Prostate gland (tissue), 2 donors: Measurements from ENCODE around the gene PROKR2. TPM values are rescaled to one million over a fixed set of nuclear protein-coding genes. Genes with fewer than 3 reads are reported as not detected.

Experiments
- DNase-seq: peaks from one replicate; pipeline ENCODE4 v3.0.0-alpha.2; 2019; ENCODE audit warnings: low spot score
- H3K27ac ChIP-seq, 2 donors: fragments of 200-600 bp; sonication (generic); 2 replicates each; pipeline ENCODE4 v1.5.1; 2017 to 2019
- H3K27me3 ChIP-seq: fragments of 200-600 bp; sonication (generic); replicated peaks from 2 replicates; pipeline ENCODE4 v1.5.1; 2019; ENCODE audit not compliant: insufficient read depth
- H3K36me3 ChIP-seq, 2 donors: fragments of 200-600 bp; sonication (generic); 1 replicate in 1 of 2; 2 replicates in 1 of 2; pipeline versions ENCODE4 v1.5.1 to v1.8.1; 2017 to 2019
- H3K4me1 ChIP-seq: fragments of 200-600 bp; sonication (generic); replicated peaks from 2 replicates; pipeline ENCODE4 v1.5.1; 2019
- H3K4me3 ChIP-seq, 2 donors: fragments of 200-600 bp; sonication (generic); 2 replicates each; pipeline ENCODE4 v1.5.1; 2017 to 2019
- H3K9me3 ChIP-seq: fragments of 200-600 bp; sonication (generic); 2 replicates; pipeline ENCODE4 v1.5.1; 2017
- CTCF ChIP-seq, 4 experiments: fragments of 200-600 bp in 2 of 4; fragments of 450-650 bp in 2 of 4; sonication (generic) in 2 of 4; IDR thresholded peaks; 1 replicate in 3 of 4; 2 replicates in 1 of 4; pipeline ENCODE4 v1.5.1; 2016 to 2019; ENCODE audit warnings: antibody characterized with exemption in 4 of 4, mild to moderate bottlenecking in 2 of 4, moderate library complexity in 2 of 4
- POLR2A ChIP-seq: fragments of 450-650 bp; IDR thresholded peaks from one replicate; pipeline ENCODE4 v1.6.1; 2016; ENCODE audit warnings: antibody characterized with exemption, mild to moderate bottlenecking
- POLR2AphosphoS5 ChIP-seq: sonication (generic); formaldehyde crosslinking; IDR thresholded peaks from one replicate; pipeline ENCODE4 v1.6.1; 2017; ENCODE audit warnings: antibody characterized with exemption
- WGBS: methylation state at CpG from one replicate; pipeline ENCODE4 v1.1.5; 2018; 5-methylcytosine and 5-hydroxymethylcytosine counted together
- intact Hi-C: fragments of 100-400 bp; cut with DNase I; formaldehyde crosslinking; loops from one replicate; pipeline ENCODE4 v1.14.2; 2022
- total RNA-seq, 2 donors: library from RNA; depleted of rRNA; stranded (reverse); fragments of >200 nt; gene quantifications; one replicate each; pipeline ENCODE4 v1.1.0, GENCODE V29; 2016

The PROKR2 gene
- total RNA-seq, 2 donors from 2014 or later, result not detected

- Histone ChIP-seq H3K27ac (no peak overlapping the region), H3K4me3 (no peak overlapping the region), H3K4me1 (no peaks in the 10 kb centered on the region), H3K27me3 (no peaks in the 10 kb centered on the region), H3K9me3 (no peaks in the 10 kb centered on the region), H3K36me3 (no peaks in the 10 kb centered on the region)
- no peak for DNase-seq
- TF ChIP-seq POLR2A, result no peak
- no peak for TF ChIP-seq POLR2AphosphoS5
- no peak for TF ChIP-seq CTCF (IDR thresholded peaks at IDR 0.05)
- intact Hi-C loops, result no loop called here
- WGBS, result 15% methylated on average over 11 of the region's 11 CpGs
Measured at GRCh38 chr20:5297280-5298004, 19.3 kb downstream of the PROKR2 start.

- intact Hi-C loops, result no loop called here
- DNase-seq, result no peak
- H3K4me1 ChIP-seq, result no peaks in the 10 kb centered on the region
- no peaks in the 10 kb centered on the region for H3K9me3 ChIP-seq
- WGBS, result 85% methylated on average over 6 of the region's 6 CpGs
- no peak overlapping the region for H3K27ac ChIP-seq
- H3K36me3 ChIP-seq, result no peaks in the 10 kb centered on the region
- TF ChIP-seq CTCF (IDR thresholded peaks at IDR 0.05) (no peak), POLR2A (no peak), POLR2AphosphoS5 (no peak)
- H3K27me3 ChIP-seq, result no peaks in the 10 kb centered on the region
- H3K4me3 ChIP-seq, result no peak overlapping the region
Measured at GRCh38 chr20:5290596-5290995, 26.2 kb downstream of the PROKR2 start.

DNA sequence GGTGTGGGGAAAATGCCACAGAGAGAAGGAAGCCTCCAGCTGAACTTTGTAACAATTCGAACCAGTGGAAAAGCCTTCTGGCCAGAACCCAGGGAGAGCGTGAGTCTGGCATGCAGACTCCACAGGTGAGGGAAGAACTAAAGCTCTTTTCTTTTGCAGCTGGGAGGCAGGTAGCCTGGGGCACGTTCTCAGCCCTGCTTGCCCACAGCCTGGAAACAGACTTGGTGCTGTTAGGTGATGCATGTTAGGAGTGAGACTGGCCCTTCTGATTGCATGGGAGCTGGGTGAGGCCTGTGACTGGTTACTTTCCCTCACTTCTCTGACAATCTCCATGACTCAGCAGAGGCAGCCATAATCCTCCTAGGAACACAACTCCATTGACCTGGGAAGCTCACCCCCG lies 34.2 kb downstream of the PROKR2 start:
- no peaks in the 10 kb centered on the region for H3K4me1 ChIP-seq
- intact Hi-C loops, result no loop called here
- TF ChIP-seq POLR2A, result no peak
- no peak overlapping the region for H3K4me3 ChIP-seq
- no peaks in the 10 kb centered on the region for H3K27me3 ChIP-seq
- DNase-seq, result no peak
- no peaks in the 10 kb centered on the region for H3K9me3 ChIP-seq
- 38% methylated on average over 4 of the region's 4 CpGs for WGBS
- H3K36me3 ChIP-seq, result no peaks in the 10 kb centered on the region
- no peak overlapping the region for H3K27ac ChIP-seq

DNA sequence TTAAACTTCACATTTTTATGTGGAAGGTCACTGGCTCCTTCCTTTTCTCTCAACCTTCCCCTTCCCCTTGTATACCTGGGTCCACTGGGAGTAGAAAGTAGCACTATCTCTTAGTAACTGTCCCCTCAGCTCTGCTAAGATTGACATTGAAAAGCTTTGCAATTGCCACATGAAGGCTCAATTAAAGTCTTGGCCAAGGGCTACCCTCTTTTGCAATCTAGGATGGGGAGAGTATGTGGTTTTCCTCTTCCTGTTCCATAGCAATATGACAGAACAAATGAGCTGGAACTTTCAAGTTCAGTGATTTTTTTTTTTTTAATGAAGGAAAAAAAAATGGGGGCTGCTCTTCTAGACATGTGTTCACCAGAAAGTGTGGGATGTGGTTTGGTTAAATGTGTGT lies 37.1 kb downstream of the PROKR2 start:
- H3K4me3 ChIP-seq, result no peak overlapping the region
- intact Hi-C loops, result no loop called here
- TF ChIP-seq POLR2AphosphoS5 (no peak), POLR2A (no peak), CTCF (IDR thresholded peaks at IDR 0.05) (no peak)
- H3K36me3 ChIP-seq, result no peaks in the 10 kb centered on the region
- H3K9me3 ChIP-seq, result no peaks in the 10 kb centered on the region
- no peak for DNase-seq
- H3K4me1 ChIP-seq, result no peaks in the 10 kb centered on the region
- no peak overlapping the region for H3K27ac ChIP-seq
- no peaks in the 10 kb centered on the region for H3K27me3 ChIP-seq

GRCh38 chr20:5272268-5272667 lies 44.5 kb downstream of the PROKR2 start:
- intact Hi-C loops, result no loop called here
- DNase-seq, result no peak

More at GRCh38 chr20:5272268-5272667, 44.5 kb downstream of the PROKR2 start:
- Histone ChIP-seq H3K27ac (no peak overlapping the region), H3K27me3 (no peaks in the 10 kb centered on the region), H3K4me1 (no peaks in the 10 kb centered on the region), H3K9me3 (no peaks in the 10 kb centered on the region), H3K36me3 (no peaks in the 10 kb centered on the region), H3K4me3 (no peak overlapping the region)
- 86% methylated on average over 4 of the region's 4 CpGs for WGBS
- no peak for TF ChIP-seq POLR2AphosphoS5
- TF ChIP-seq CTCF (IDR thresholded peaks at IDR 0.05), result no peak
